ENCODE data around the gene CDX1.

DNA sequence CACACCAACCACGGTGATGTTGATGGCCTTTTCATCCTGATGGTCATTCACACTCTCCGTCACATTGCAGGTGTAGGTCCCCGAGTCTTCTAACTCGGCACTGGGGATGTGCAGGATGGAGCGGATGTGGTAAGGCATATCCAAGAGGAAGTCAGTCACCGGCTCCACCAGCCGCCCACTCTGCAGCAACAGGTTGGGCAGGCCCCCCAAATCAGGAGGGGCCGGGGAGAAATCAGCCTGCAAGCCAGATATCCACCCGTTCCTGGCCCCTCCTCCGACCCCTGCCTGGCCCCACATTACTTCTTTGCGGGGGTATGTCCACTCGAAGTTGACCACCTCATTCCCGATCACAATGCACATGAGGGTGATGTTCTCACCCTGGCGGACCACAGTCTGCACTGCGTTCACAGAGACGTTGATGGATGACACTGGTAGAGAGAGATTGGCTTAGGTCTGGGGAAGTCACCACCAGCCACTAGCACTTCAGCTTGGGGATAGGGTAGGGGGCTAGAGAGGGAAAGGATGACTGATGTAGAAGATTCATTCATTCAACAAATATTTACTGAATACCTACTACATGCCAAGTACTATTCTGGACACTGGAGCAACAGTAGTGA lies 32.9 kb upstream of the CDX1 start:
- TF ChIP-seq, protein P1, sequence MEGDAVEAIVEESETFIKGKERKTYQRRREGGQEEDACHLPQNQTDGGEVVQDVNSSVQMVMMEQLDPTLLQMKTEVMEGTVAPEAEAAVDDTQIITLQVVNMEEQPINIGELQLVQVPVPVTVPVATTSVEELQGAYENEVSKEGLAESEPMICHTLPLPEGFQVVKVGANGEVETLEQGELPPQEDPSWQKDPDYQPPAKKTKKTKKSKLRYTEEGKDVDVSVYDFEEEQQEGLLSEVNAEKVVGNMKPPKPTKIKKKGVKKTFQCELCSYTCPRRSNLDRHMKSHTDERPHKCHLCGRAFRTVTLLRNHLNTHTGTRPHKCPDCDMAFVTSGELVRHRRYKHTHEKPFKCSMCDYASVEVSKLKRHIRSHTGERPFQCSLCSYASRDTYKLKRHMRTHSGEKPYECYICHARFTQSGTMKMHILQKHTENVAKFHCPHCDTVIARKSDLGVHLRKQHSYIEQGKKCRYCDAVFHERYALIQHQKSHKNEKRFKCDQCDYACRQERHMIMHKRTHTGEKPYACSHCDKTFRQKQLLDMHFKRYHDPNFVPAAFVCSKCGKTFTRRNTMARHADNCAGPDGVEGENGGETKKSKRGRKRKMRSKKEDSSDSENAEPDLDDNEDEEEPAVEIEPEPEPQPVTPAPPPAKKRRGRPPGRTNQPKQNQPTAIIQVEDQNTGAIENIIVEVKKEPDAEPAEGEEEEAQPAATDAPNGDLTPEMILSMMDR (conservative IDR thresholded peaks at IDR 0.05; ENCODE audit: low read depth, low read length), result no peak
- TF ChIP-seq EZH2phosphoT487 (IDR thresholded peaks at IDR 0.05; ENCODE audit: borderline replicate concordance, low read length), result no peak
